Right ventricle myocardium superior (tissue), 1 donor: ENCODE data around the gene ZNF564. TPM values are rescaled to one million over a fixed set of nuclear protein-coding genes. Genes with fewer than 3 reads are reported as not detected.
A peak's percentile ranks its signal among the peaks of the same experiment; 100 is the strongest.
"Not testable (repeated sequence)": the region's sequence is repeated elsewhere in the genome, so short reads cannot be mapped to it uniquely, and the experiment has no call there.

Experiments
- ATAC-seq: fragments of 200-7000 bp; cut with Tn5 transposase; one replicate; pipeline ENCODE4 v1.9.1; 2020; ENCODE audit warnings: mild to moderate bottlenecking; ENCODE audit not compliant: poor library complexity
- DNase-seq: peaks from one replicate; pipeline ENCODE4 v3.0.0-alpha.2; 2020
- intact Hi-C: fragments of 100-400 bp; cut with DNase I; formaldehyde crosslinking; loops from one replicate; pipeline ENCODE4 v1.11.2; 2022
- total RNA-seq: library from RNA; stranded (reverse); fragmentation: NEBNext Ultra II Directional; extraction: Animal tissue kit (Norgen Biotek cat#: 25700); gene quantifications from one replicate; pipeline ENCODE4 v1.2.1, GENCODE V29; 2021
- donor health status: DM: no; HTN: yes; CAD: no; lungs with severe emphysema.

ZNF564 gene
- total RNA-seq, 1 donor from 2014 or later, result 9.9 TPM

DNA sequence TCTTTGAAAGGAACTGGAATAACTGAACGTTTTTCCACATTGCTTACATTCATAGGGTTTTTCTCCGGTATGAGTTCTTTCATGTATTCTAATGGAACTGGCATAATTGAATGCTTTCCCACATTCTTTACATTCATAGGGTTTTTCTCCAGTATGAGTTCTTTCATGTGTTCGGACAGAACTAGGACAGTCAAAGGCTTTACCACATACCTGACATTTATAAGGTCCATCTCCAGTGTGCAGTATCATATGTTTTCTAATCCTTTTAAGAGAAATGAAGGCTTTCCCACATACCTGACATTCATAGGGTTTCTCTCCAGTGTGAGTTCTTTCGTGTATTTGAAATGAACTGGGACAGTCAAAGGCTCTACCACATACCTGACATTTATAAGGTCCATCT, 24.7 kb downstream of the ZNF564 start:
- DNase-seq (no peak), ATAC-seq (no peak)
- intact Hi-C loops, result no loop called here

DNA sequence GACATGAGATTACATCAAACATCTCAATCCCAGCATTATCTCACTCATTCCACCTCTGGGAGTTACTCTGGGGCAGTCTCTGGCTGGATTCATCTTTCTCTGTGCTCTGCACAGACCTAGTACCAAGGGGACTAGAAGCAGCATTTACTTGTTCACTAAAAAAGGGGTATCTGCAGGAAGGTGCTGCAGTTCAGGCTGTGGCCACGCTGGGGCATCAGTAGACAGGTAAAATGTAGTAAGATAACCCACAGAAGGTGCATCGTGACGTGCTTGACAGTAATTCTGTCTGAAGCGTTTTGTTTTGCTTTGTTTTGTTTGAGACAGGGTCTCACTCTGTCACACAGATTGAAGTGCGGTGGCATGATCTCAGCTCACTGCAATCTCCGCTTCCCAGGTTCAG, 29.3 kb downstream of the ZNF564 start:
- intact Hi-C loops, result no loop called here
- DNase-seq, result no peak
- no peak for ATAC-seq

DNA sequence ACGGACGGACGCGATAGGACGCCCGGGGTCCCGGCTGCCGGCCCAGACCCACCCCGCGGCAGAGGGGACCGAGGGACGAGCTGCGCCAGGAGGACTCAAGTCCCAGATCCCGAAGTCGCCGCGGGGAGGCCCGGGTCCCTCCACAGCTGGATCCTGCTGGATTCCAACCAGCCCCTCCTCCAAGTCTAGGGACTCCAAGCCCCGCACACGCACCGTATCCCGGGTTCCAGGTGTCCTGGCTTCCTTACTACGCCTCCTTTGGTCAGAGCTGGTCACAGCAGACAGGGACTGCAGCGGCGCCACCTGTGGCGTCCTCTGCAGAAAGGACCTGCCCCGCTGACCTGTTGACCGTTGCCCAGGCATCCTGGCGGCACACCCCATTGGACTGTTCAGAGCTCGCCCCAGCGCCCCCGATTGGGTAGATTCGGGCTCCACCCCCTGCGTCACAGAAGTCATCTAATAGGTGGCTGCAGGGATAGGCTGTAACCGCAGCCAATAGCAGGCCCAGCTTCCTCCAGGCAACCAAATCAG, 37.7 kb downstream of the ZNF564 start:
- DNase-seq (no peak), ATAC-seq (peak; percentile 36)
- intact Hi-C loops, result no loop called here

DNA sequence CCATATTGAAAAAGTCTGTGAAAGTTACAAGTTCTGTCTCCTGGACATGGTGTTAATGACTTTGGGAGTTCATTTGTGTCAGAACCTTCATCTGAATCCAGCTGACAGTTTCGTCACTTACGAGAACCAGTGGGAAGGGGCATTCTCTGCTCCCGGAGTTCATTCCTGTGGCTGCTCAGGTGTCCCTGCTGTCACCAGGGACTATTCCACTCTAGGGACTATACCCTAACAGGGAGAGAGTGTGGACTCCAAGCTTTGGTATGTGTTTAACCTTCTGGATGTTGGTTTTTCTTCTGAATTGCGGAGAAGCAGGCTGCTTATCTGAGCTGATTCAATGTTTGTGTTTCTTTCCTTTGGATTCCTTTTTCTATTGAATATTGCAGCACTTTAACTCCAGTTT, 54.2 kb downstream of the ZNF564 start:
- ATAC-seq, result no peak
- no peak for DNase-seq
- intact Hi-C loops, result no loop called here

DNA sequence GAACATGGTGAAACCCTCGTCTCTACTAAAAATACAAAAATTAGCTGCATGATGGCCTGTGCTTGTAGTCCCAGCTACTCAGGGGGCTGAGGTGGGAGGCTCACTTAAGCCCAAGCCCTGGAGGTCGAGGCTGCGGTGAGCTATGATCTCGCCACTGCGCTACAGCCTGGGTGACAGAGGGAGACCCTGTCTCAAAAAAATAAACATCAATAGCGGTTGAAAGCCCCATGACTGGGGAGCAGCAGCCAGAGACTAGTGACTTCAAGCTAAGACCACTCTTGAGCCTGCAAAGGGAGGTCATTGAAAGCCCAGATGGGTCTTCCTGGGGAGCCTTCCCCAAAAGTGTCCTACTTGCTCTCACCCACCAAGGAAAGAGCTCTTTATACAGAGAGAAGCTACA, 54.8 kb downstream of the ZNF564 start:
- intact Hi-C loops, result no loop called here

DNA sequence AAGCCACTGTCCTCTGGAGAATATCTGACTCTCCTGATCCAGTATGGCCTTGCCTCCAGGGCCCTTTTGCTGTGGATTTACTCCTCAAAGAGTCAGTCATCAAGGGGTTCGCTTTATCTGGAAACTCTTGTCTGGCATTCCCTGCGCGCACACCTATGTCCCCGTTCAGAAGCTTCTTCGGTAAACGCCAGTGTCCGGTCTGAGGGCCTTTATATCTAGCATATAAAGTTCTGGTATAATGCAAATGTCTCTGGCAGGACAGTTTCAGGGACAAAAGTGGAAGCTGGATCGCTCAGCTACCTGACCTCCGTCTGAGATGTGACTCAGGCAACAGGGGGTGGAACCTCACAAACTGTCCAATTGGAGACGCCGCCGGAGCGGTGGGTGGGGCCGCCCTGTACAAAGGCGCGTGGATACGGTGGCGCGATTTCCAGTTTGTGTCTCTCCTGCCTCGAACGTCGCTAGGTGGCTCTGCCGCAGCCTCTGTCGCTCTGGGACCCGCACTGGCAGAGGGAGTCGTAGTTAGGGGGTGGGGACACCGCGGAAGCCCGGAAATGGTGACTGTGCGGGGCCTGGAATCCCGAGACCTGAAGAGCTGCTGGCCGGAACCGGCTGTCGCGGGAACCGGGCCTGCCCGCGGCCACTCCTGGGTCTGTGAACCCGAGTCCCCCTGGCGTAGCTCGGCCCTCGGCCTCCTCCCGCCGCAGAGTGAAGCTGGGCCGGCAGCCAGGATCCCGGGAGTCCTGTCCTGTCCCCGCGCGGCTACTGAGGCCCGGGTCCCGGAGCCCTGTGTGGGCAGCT, 56.1 kb downstream of the ZNF564 start:
- intact Hi-C loops, result no loop called here
- ATAC-seq (peak; percentile 100), DNase-seq (peak; percentile 97)

More for the DNA sequence above, 54.8 kb downstream of the ZNF564 start:
- ATAC-seq (no peak), DNase-seq (no peak)

DNA sequence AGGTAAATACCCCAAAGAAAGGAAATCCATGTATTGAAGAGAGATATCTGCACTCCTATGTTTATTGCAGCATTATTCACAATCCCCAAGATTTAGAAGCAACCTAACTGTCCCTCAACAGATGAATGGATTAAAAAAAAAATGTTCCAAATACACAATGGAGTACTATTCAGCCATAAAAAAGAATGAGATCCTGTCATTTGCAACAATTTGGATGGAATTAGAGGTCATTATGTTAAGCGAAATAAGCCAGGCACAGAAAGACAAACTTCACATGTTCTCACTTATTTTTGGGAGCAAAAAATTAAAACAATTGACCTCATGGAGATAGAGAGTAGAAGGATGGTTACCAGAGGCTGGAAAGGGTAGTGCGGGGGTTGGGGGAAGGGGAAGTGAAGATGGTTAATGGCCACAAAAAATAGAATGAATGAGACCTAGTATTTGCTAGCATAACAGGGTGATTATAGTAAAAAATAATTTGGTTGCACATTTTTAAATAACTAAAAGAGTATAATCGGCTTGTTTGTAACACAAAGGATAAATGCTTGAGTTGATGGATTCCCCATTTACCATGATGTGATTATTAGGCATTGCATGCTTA, 56.9 kb downstream of the ZNF564 start:
- ATAC-seq, result no peak
- no peak for DNase-seq
- intact Hi-C loops, result no loop called here

DNA sequence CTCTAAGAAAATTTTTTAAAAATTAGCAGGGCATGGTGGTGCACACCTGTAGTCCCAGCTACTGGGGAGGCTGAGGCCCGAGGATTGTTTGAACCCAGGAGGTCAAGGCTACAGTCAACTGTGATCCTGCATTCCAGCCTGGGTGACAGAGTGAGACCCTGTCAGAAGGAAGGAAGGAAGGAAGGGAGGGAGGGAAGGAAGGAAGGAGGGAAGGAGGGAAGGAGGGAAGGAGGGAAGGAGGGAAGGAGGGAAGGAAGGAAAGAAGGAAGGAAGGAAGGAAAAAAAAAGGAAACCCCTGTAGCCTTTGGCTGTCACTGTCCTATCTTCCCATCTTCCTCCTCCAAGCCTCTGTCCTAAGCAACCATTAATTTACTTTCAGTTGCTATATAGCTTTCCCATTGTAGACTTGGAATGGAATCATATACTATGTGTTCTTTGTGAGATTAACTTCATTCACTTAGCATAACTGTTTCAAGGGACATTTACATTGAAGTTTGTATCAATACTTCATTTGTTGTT, 65.0 kb downstream of the ZNF564 start:
- intact Hi-C loops, DNase-seq: not testable (repeated sequence)

DNA sequence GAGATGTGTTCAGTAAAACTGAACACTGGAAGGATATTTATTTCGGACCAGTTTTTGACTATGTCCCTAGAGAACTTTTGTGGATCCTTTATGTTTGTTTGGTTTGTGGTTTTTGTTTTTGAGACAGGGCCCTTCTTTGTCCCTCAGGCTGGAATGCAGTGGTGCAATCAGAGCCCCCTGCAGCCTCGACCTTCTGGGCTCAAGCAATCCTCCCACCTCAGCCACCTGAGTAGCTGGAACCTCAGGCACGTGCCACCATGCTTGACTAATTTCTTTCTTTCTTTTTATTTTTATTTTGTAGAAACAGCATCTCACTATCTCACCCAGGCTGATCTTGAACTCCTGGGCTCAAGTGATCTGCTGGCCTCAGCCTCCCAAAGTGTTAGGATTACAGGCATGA, 65.7 kb downstream of the ZNF564 start:
- ATAC-seq (no peak), DNase-seq (no peak)
- intact Hi-C loops, result no loop called here

More for the DNA sequence above, 65.0 kb downstream of the ZNF564 start:
- ATAC-seq, result not testable (repeated sequence)

DNA sequence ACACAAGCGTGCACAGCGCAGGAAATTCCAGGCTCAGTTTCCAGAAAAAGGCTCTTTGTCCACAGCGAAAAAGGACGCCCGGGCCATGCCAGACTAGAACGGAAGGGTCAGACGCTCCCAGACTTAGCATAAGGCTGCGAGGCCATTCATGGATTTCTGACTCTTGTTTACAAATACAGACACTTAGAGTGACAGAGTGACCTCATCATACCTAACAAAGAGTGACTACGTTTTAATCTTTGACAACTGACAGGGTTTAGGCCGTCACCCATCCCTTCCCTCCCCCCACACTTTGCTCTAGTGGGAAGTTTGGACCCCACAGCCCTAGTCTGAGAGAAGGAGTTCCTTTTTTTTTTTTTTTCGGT, 66.2 kb downstream of the ZNF564 start:
- DNase-seq (no peak), ATAC-seq (peak; percentile 65)
- intact Hi-C loops, result no loop called here

DNA sequence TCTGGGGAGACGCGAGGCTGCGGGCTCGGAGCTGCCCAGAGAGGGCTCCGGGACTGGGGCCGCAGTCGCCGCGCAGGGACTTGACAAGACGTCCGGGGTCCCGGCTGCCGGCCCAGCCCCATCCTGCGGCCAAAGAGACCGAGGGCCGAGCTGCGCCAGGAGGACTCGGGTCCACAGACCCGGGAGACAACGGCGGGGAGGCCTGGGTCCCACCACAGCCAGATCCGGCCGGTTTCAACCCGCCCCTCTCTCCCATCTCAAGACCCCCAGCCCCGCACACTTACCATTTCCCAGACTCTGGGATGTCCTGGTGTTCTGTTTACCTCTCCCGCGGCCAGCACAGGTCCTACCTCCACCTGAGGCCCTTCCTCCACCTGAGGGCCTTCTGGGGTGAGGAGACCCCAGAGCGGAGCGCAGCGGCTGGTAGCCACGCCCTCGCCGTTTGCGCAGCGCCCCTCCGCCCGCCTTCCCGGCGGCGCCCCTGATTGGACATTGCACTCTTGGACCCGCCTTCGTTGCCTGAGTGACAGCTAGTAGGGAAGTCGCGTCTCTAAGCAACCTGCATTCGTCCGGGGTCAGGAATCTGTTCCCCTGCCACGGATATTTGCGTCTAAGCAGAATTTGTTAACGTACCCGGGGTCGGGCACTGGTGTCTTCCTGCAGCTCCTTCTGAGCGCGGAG, 66.8 kb downstream of the ZNF564 start, which contains the start of gene ZNF709:
Gene ZNF709 (minus strand): TSS at position 446 of the 681 bp plus-strand sequence. CDS start 159 bp downstream, at position 287.
- DNase-seq, result peak; percentile 94
- intact Hi-C loops, result no loop called here
- peak; percentile 100 for ATAC-seq

DNA sequence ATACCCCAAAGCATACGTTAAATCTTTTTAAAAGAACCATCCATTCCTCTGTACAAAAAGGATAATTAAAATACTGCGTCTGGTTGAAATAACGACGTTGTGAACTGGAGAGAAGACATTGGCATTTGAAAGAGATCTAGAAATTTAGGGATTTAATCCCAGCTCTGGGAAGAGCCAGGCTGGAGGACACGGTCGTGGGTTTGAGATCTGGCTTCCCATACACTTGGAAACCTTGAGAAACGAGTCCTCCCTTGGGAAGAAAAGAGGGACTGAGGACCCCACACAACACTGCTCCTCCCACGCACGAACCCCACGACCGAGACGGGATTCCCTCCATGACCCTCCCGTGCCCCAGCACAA, 67.3 kb downstream of the ZNF564 start:
- intact Hi-C loops, result no loop called here
- DNase-seq (no peak), ATAC-seq (no peak)

DNA sequence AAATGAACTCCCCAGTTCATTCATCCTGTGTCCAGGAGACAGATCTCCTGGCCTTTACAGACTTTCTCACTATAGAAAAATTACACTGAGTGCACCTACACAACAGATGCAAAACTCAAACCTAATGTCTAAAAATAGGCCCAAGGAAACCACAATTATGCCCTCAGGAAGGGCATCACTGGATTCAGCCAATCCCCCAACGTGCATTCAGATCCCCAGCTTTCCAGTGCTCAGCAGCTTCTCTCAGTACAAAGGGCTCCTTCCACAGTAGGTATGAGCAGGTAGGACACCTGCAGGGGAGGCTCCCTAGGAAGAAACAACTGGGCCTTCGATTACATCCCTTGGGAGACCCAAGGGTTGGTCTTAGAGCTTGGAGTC, 68.8 kb downstream of the ZNF564 start:
- intact Hi-C loops, result no loop called here
- DNase-seq, result no peak
- no peak for ATAC-seq

DNA sequence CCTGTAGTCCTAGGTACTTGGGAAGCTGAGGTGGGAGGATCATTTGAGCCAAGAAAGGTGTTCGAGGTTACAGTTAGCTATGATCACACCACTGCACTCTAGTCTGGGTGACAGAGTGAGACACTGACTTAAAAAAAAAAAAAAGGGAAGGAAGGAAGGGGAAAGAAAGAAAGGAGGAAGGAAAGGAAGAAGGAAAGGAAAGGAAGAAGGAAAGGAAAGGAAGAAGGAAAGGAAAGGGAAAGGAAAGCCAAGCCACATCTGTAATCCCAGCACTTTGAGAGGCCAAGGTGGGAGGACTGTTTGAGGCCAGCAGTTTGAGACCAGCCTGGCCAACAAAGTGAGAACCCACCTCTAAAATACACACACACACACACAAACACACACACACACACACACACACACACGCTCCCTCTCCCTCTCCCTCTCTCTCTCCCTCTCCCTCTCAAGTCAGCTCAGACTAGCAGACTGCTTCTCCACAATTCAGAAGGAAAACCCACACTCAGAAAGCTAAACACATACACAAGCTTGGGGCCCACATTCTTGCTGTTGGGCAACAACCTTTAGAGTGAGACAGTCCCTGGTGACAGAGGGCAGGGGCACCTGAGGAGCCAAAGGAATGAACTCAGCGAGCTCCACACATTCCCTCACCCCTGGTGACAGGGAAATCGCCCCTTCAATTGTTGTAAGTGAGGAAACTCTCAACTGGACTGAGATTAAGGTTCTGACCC, 69.3 kb downstream of the ZNF564 start:
- ATAC-seq (no peak), DNase-seq (no peak)
- intact Hi-C loops, result no loop called here

DNA sequence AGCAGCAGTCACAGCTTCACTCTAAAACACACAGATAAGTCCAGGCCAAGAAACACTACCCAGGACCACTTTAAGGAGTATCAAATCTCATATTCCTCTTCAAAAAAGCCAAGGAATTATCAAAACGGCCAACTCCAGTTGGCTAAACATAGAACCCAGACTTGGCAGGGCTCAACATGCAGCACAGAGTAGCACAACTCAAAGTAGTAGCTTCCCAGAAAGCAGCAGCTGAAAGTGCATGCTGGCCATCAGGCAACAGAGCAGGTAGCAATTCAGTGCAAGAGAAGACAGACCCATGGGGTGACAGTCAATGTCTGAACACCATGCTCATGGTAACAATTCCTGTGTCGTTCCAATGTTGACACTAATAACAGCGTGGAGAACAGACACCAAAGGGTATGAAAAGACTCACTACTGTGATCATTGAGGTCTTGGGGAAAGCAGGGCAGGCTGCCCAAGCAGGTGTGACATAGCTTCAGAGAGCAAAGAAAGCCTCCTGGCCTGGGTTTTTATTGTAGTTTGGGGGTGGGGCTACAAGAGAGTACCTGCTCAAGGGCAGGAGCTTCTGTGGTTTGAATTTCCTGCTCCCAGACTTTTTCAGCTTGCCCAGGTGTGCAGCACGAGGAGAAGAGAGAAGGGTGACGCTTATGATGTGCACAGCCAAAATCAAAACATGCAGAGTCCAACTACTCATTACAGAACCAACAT, 72.9 kb downstream of the ZNF564 start:
- intact Hi-C loops, result no loop called here
- ATAC-seq (peak; percentile 53), DNase-seq (no peak)
